Smooth muscle cell (in vitro differentiated cells): ENCODE results near the gene MTRF1L. TPM values are rescaled to one million over a fixed set of nuclear protein-coding genes. Genes with fewer than 3 reads are reported as not detected.

ENCODE experiments used
- DNase-seq: peaks from one replicate; lab custom pipeline; 2025; ENCODE audit not compliant: unreplicated experiment; lab: John Stamatoyannopoulos, UW
- H2AFZ ChIP-seq: fragments of 200-600 bp; sonication (generic); 2 replicates; pipeline ENCODE4 v1.6.0; 2016; ENCODE audit warnings: antibody characterized with exemption, low read depth, mild to moderate bottlenecking
- H3F3A ChIP-seq: fragments of 200-600 bp; sonication (generic); 2 replicates; pipeline ENCODE4 v1.6.0; 2017; ENCODE audit warnings: antibody characterized with exemption, low read depth
- H3K27ac ChIP-seq: fragments of 200-600 bp; sonication (generic); 2 replicates; pipeline ENCODE4 v1.5.1; 2016; ENCODE audit warnings: low read depth, mild to moderate bottlenecking
- H3K27me3 ChIP-seq: fragments of 200-600 bp; sonication (generic); 2 replicates; pipeline ENCODE4 v1.6.1; 2016; ENCODE audit warnings: low read depth, mild to moderate bottlenecking
- H3K36me3 ChIP-seq: fragments of 200-600 bp; sonication (generic); 2 replicates; pipeline ENCODE4 v1.5.1; 2016; ENCODE audit warnings: low read depth
- H3K4me1 ChIP-seq: fragments of 200-600 bp; sonication (generic); 2 replicates; pipeline ENCODE4 v1.5.1; 2016; ENCODE audit warnings: low read depth
- H3K4me2 ChIP-seq: fragments of 200-600 bp; sonication (generic); 2 replicates; pipeline ENCODE4 v1.6.0; 2016; ENCODE audit warnings: mild to moderate bottlenecking
- H3K4me3 ChIP-seq: fragments of 200-600 bp; sonication (generic); 2 replicates; pipeline ENCODE4 v1.5.1; 2016; ENCODE audit warnings: mild to moderate bottlenecking
- H3K79me2 ChIP-seq: fragments of 200-600 bp; sonication (generic); 2 replicates; pipeline ENCODE4 v1.6.0; 2016; ENCODE audit warnings: low read depth, mild to moderate bottlenecking
- H3K9ac ChIP-seq: fragments of 200-600 bp; sonication (generic); 2 replicates; pipeline ENCODE4 v1.6.0; 2016; ENCODE audit warnings: low read depth
- H3K9me3 ChIP-seq: fragments of 200-600 bp; sonication (generic); replicated peaks from 2 replicates; pipeline ENCODE4 v1.5.1; 2016; ENCODE audit warnings: low read depth
- H4K20me1 ChIP-seq: fragments of 200-600 bp; sonication (generic); 2 replicates; pipeline ENCODE4 v1.6.0; 2016; ENCODE audit warnings: low read depth
- WGBS: methylation state at CpG from one replicate; pipeline ENCODE4 v1.1.7; 2016; ENCODE audit warnings: low lambda C conversion rate; 5-methylcytosine and 5-hydroxymethylcytosine counted together
- polyA plus RNA-seq: library from polyadenylated mRNA; unstranded; fragments of >200 nt; fragmentation: Nextera tagmentation; extraction: Ambion mirVana; gene quantifications from 2 replicates; pipeline ENCODE4 v1.2.1, GENCODE V29; 2016
- total RNA-seq: library from RNA; depleted of rRNA; stranded (reverse); fragments of >200 nt; gene quantifications from 2 replicates; pipeline ENCODE4 v1.2.3, GENCODE V29; 2014
- TF ChIP-seq, protein P1 (sequence below): fragments of 200-600 bp; sonication (generic); IDR thresholded peaks from 2 replicates; pipeline ENCODE4 v1.5.1; 2017; ENCODE audit warnings: borderline replicate concordance, mild to moderate bottlenecking, antibody characterized with exemption; ENCODE audit not compliant: insufficient read depth, poor library complexity, severe bottlenecking

MTRF1L gene
- total and polyA plus RNA-seq, 2 experiments from 2014 or later, result 14.1 to 21.1 TPM

DNA sequence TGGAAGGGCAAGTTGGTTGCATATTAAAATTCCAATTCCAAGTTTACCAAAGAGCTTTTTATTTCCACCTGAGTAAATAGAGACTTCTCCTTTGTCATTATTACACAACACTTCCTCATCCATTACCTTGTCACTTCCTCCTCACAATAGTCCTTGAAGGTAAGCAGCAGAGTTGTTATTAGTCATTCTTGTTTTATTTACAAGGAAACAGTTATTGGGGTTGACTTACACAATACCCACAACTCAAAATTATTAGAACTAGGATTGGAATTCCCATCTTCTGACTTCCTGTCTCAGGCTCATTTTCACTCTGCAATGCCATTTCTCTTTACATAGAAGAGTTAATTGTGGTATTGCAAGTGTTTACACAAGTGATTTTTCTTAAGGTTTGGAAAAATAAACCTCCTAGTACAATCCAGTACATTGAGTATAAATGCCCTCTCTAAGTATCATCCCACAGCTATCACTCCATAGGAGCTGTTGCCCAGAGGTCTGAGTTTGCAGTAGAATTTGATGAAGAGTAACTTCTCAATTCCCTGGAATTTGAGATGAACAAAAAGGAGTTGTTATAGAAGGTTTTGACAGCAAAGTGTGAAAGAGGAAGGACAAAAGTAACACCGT lies 28.9 kb upstream of the MTRF1L start:
- Histone ChIP-seq H3K36me3 (no peaks in the 10 kb centered on the region), H3K9ac (no peak overlapping the region), H4K20me1 (no peaks in the 10 kb centered on the region), H3K27me3 (no peaks in the 10 kb centered on the region), H3K4me2 (no peak overlapping the region), H3K79me2 (no peaks in the 10 kb centered on the region), H3F3A (no peaks in the 10 kb centered on the region), H2AFZ (no peak overlapping the region), H3K27ac (no peak overlapping the region), H3K4me1 (no peaks in the 10 kb centered on the region), H3K9me3 (no peaks in the 10 kb centered on the region), H3K4me3 (no peak overlapping the region)
- TF ChIP-seq, protein P1, sequence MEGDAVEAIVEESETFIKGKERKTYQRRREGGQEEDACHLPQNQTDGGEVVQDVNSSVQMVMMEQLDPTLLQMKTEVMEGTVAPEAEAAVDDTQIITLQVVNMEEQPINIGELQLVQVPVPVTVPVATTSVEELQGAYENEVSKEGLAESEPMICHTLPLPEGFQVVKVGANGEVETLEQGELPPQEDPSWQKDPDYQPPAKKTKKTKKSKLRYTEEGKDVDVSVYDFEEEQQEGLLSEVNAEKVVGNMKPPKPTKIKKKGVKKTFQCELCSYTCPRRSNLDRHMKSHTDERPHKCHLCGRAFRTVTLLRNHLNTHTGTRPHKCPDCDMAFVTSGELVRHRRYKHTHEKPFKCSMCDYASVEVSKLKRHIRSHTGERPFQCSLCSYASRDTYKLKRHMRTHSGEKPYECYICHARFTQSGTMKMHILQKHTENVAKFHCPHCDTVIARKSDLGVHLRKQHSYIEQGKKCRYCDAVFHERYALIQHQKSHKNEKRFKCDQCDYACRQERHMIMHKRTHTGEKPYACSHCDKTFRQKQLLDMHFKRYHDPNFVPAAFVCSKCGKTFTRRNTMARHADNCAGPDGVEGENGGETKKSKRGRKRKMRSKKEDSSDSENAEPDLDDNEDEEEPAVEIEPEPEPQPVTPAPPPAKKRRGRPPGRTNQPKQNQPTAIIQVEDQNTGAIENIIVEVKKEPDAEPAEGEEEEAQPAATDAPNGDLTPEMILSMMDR, result no peak
- DNase-seq, result no peak
- 59% methylated on average over 1 of the region's 1 CpG for WGBS

GRCh38 chr6:153028963-153029362 lies 26.5 kb upstream of the MTRF1L start:
- Histone ChIP-seq H2AFZ (no peak overlapping the region), H3K9ac (no peak overlapping the region), H3K4me2 (no peak overlapping the region), H3K27ac (no peak overlapping the region), H3K4me1 (no peaks in the 10 kb centered on the region), H3K79me2 (no peaks in the 10 kb centered on the region), H3K9me3 (no peaks in the 10 kb centered on the region), H4K20me1 (no peaks in the 10 kb centered on the region), H3F3A (no peaks in the 10 kb centered on the region), H3K27me3 (no peaks in the 10 kb centered on the region), H3K36me3 (no peaks in the 10 kb centered on the region), H3K4me3 (no peak overlapping the region)
- no peak for DNase-seq
- 96% methylated on average over 4 of the region's 4 CpGs for WGBS
- TF ChIP-seq, protein P1, result no peak

- Histone ChIP-seq H3K27me3 (no peaks in the 10 kb centered on the region), H2AFZ (no peak overlapping the region), H3K9me3 (no peaks in the 10 kb centered on the region), H3K4me3 (no peak overlapping the region), H3K4me2 (no peak overlapping the region), H3K36me3 (no peaks in the 10 kb centered on the region), H3K4me1 (no peaks in the 10 kb centered on the region), H3K27ac (no peak overlapping the region), H4K20me1 (no peaks in the 10 kb centered on the region), H3K9ac (no peak overlapping the region), H3F3A (no peaks in the 10 kb centered on the region), H3K79me2 (no peaks in the 10 kb centered on the region)
- 67% methylated on average over 2 of the region's 2 CpGs for WGBS
- DNase-seq, result no peak
- TF ChIP-seq, protein P1, result no peak
Observed at GRCh38 chr6:153028286-153028685, 25.8 kb upstream of the MTRF1L start.

DNA sequence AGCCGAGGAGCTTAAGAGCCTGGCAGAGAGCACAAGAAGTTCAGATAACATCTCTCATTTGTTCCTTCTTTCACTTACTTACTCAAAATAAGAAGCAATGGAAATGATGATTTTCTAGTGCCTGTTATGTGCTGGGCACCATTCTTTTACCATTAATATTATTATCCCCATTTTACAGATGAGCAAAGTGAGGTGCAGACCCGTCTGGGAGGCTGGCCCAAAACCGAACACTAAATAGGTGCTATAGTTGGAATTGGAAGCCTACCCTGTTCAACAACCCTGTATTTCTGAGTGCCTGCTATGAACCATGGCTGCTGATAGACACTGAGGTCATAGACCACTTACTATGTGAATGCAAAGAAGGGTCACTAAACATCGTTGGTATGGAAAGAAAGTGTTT lies 25.0 kb upstream of the MTRF1L start:
- DNase-seq, result no peak
- Histone ChIP-seq H3F3A (no peaks in the 10 kb centered on the region), H3K4me3 (no peak overlapping the region), H3K9me3 (no peaks in the 10 kb centered on the region), H3K36me3 (no peaks in the 10 kb centered on the region), H3K4me1 (no peaks in the 10 kb centered on the region), H3K4me2 (no peak overlapping the region), H4K20me1 (no peaks in the 10 kb centered on the region), H3K27me3 (no peaks in the 10 kb centered on the region), H3K79me2 (no peaks in the 10 kb centered on the region), H3K9ac (no peak overlapping the region), H3K27ac (no peak overlapping the region), H2AFZ (no peak overlapping the region)
- WGBS, result 89% methylated on average over 4 of the region's 4 CpGs
- TF ChIP-seq, protein P1, result no peak
